Stimulated activated CD4-positive, alpha-beta T cell treated with anti-CD3 and anti-CD28 coated beads, Interleukin-4, amount 100 ng/mL, for 4 hours (primary cell): ENCODE results near the gene RALGAPA2.
"Not testable (repeated sequence)": the region's sequence is repeated elsewhere in the genome, so short reads cannot be mapped to it uniquely, and the experiment has no call there.

Source experiments
- DNase-seq, 2 experiments: peaks; one replicate each; pipeline ENCODE4 v3.0.0-alpha.2; 2020

The RALGAPA2 gene

GRCh38 chr20:20567712-20568111 is 144.7 kb downstream of the RALGAPA2 start:
- no peak for DNase-seq

GRCh38 chr20:20566516-20566915 is 145.9 kb downstream of the RALGAPA2 start:
- DNase-seq: no peak

- no peak for DNase-seq
Measured at GRCh38 chr20:20564279-20564678, 148.2 kb downstream of the RALGAPA2 start.

- DNase-seq: no peak
Measured at GRCh38 chr20:20562507-20562906, 149.9 kb downstream of the RALGAPA2 start.

GRCh38 chr20:20561841-20562240 is 150.6 kb downstream of the RALGAPA2 start:
- DNase-seq: no peak

- DNase-seq: no peak
Measured at GRCh38 chr20:20561172-20561571, 151.3 kb downstream of the RALGAPA2 start.

- DNase-seq: no peak
Measured at GRCh38 chr20:20557406-20557805, 155.0 kb downstream of the RALGAPA2 start.

- DNase-seq: no peak
Measured at GRCh38 chr20:20555838-20556237, 156.6 kb downstream of the RALGAPA2 start.

GRCh38 chr20:20554951-20555350 is 157.5 kb downstream of the RALGAPA2 start:
- DNase-seq: no peak

- DNase-seq: no peak
Measured at GRCh38 chr20:20553541-20553940, 158.9 kb downstream of the RALGAPA2 start.

- no peak for DNase-seq
Measured at GRCh38 chr20:20552076-20552475, 160.4 kb downstream of the RALGAPA2 start.

- no peak for DNase-seq
Measured at GRCh38 chr20:20551409-20551808, 161.0 kb downstream of the RALGAPA2 start.

GRCh38 chr20:20549704-20550103 is 162.7 kb downstream of the RALGAPA2 start:
- no peak for DNase-seq

- DNase-seq: no peak
Measured at GRCh38 chr20:20549267-20549612, 163.2 kb downstream of the RALGAPA2 start.

- no peak for DNase-seq
Measured at GRCh38 chr20:20548527-20549266, 163.7 kb downstream of the RALGAPA2 start.

GRCh38 chr20:20547876-20548266 is 164.6 kb downstream of the RALGAPA2 start:
- DNase-seq: no peak

GRCh38 chr20:20547221-20547875 is 165.1 kb downstream of the RALGAPA2 start:
- no peak for DNase-seq

GRCh38 chr20:20546402-20546801 is 166.0 kb downstream of the RALGAPA2 start:
- no peak for DNase-seq

- DNase-seq: not testable (repeated sequence)
Measured at GRCh38 chr20:20543348-20543747, 169.1 kb downstream of the RALGAPA2 start.

GRCh38 chr20:20536240-20536933 is 176.1 kb downstream of the RALGAPA2 start:
- DNase-seq: no peak

- DNase-seq: no peak
Measured at GRCh38 chr20:20535051-20535450, 177.4 kb downstream of the RALGAPA2 start.

- no peak for DNase-seq
Measured at GRCh38 chr20:20531283-20531682, 181.2 kb downstream of the RALGAPA2 start.

GRCh38 chr20:20530428-20531151 is 181.9 kb downstream of the RALGAPA2 start:
- DNase-seq: no peak
